ENCODE results near the gene MCRS1.
"Not testable (repeated sequence)": the region's sequence is repeated elsewhere in the genome, so short reads cannot be mapped to it uniquely, and the experiment has no call there.

MCRS1 gene

DNA sequence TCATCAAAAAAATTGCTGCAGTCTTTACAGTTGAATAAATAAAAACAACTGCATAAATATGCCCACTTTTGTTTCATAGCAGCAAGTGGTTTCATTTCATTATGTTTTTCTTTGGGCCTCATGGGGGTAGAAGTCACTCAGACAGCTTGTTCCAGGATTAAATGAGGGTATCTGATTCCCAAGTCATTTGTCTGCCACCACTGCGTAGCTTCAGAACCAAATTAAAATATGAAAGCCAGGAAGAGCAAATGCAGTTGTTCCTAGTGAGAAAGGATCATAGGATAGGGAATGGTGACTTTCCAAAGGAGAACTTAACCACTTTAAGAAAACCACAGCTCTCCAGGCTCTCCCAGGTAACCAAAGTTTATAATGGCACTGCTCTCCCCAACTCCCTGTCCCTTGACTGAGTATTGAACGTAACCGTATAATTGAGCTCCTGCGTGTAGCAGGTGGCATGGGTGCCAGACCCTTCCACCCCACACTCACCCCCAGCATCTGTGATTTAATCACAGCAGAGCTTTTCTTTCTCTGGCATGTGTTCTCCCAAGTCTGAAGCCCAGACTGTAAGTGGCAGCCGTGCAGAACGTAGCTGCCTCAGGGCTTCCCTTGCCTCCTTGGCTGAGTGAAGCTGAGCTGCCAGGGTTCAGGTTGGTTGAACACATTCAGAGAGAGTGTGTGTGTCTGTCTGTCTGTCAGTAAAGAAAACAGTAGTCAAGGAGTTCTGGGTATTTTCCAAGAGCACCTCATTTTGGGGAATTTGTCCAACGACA, 40.4 kb downstream of the MCRS1 start:
- no peaks in the 10 kb centered on the region for H3K27me3 ChIP-seq (ENCODE audit: insufficient read depth, low read length)
- peaks cover 38% of the 10 kb centered on the region for H3K36me3 ChIP-seq (ENCODE audit: insufficient read depth, low read length)
- H2AFZ ChIP-seq (ENCODE audit: low read length, unreplicated experiment), result no peak overlapping the region
- H3K4me1 ChIP-seq (ENCODE audit: control insufficient read depth, insufficient read depth, low read length, unreplicated experiment), result peaks cover 7% of the 10 kb centered on the region
- no peaks in the 10 kb centered on the region for H3K79me2 ChIP-seq (ENCODE audit: control insufficient read depth, insufficient read depth, low read length, unreplicated experiment)
- H3K4me3 ChIP-seq (ENCODE audit: low read depth, low read length), result no peak overlapping the region
- H3K27ac ChIP-seq (ENCODE audit: low read depth, low read length), result no peak overlapping the region

DNA sequence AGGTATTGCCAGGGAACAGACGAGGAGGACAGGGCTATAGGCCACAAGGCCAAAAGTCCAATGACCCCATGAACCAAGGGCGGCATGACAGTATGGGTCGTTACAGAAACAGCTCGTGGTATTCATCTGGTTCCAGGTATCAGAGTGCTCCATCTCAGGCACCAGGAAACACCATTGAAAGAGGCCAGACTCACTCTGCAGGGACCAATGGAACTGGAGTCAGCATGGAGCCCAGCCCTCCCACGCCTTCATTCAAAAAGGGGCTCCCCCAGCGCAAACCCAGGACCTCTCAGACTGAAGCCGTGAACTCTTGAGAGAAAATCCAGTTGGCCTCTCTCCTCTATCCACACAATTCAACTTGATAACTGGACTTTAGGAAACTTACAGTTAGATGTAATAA, 42.0 kb downstream of the MCRS1 start:
- Histone ChIP-seq H3K79me2 (ENCODE audit: control insufficient read depth, insufficient read depth, low read length, unreplicated experiment) (no peaks in the 10 kb centered on the region), H3K36me3 (ENCODE audit: insufficient read depth, low read length) (peaks cover 47% of the 10 kb centered on the region), H3K4me1 (ENCODE audit: control insufficient read depth, insufficient read depth, low read length, unreplicated experiment) (peaks cover 7% of the 10 kb centered on the region), H3K4me3 (ENCODE audit: low read depth, low read length) (no peak overlapping the region), H2AFZ (ENCODE audit: low read length, unreplicated experiment) (no peak overlapping the region), H3K27ac (ENCODE audit: low read depth, low read length) (no peak overlapping the region), H3K27me3 (ENCODE audit: insufficient read depth, low read length) (no peaks in the 10 kb centered on the region)

DNA sequence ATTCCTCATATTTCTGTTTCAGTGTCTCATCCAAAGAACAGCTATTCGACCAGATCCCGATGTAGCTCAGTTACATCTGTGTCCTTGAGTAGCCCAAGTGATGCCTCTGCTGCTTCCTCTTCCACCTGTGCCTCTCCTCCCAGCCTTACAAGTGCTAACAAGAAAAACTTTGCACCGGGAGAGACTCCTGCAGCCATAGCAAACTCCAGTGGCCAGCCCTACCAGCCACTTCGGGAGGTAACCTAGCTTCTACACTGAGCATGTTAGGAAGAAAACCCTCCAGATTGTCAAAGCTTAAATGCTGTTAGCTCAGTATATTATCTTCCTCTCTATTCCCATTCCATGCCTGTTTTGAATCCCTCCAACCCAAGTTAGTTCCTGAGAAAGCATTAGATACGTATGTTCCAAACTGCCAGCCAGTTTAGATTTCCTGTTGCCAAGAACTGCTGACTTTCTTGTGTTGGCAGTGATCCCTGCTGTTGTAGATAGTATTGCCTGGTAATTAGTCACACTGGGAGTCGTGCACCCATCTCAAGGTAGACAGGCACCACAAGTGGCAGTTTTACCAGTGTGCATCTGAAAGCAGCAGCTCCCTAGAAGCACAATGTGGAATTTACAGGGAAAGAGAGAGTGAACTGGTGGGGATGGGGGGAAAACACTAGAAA, 43.1 kb downstream of the MCRS1 start:
- Histone ChIP-seq H3K79me2 (ENCODE audit: control insufficient read depth, insufficient read depth, low read length, unreplicated experiment) (no peaks in the 10 kb centered on the region), H3K27me3 (ENCODE audit: insufficient read depth, low read length) (no peaks in the 10 kb centered on the region), H3K4me3 (ENCODE audit: low read depth, low read length) (no peak overlapping the region), H3K36me3 (ENCODE audit: insufficient read depth, low read length) (peaks cover 47% of the 10 kb centered on the region), H3K27ac (ENCODE audit: low read depth, low read length) (no peak overlapping the region), H3K4me1 (ENCODE audit: control insufficient read depth, insufficient read depth, low read length, unreplicated experiment) (peaks cover 7% of the 10 kb centered on the region), H2AFZ (ENCODE audit: low read length, unreplicated experiment) (no peak overlapping the region)

DNA sequence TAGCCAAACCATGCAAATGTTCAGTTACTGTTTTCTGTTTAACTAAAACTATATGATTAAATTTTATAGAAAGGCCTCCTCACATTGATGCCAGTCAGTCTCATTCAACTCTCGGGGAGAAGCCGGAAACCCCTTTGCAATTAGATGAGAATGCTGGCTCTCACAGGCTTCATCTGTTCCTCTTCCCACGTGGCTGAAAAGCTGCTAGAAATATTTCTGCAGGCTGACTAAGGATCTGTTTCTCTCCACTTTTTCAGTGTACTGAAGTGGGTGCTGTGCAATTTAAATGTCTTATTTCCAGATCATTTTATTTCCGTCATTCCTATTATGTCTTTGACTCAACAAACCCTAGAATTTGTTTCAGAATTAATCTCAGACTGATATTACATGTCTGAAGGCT, 46.6 kb downstream of the MCRS1 start:
- Histone ChIP-seq H3K4me1 (ENCODE audit: control insufficient read depth, insufficient read depth, low read length, unreplicated experiment) (peaks cover 7% of the 10 kb centered on the region), H3K27ac (ENCODE audit: low read depth, low read length) (no peak overlapping the region), H3K36me3 (ENCODE audit: insufficient read depth, low read length) (peaks cover 46% of the 10 kb centered on the region), H3K27me3 (ENCODE audit: insufficient read depth, low read length) (no peaks in the 10 kb centered on the region), H2AFZ (ENCODE audit: low read length, unreplicated experiment) (no peak overlapping the region), H3K79me2 (ENCODE audit: control insufficient read depth, insufficient read depth, low read length, unreplicated experiment) (no peaks in the 10 kb centered on the region), H3K4me3 (ENCODE audit: low read depth, low read length) (no peak overlapping the region)

DNA sequence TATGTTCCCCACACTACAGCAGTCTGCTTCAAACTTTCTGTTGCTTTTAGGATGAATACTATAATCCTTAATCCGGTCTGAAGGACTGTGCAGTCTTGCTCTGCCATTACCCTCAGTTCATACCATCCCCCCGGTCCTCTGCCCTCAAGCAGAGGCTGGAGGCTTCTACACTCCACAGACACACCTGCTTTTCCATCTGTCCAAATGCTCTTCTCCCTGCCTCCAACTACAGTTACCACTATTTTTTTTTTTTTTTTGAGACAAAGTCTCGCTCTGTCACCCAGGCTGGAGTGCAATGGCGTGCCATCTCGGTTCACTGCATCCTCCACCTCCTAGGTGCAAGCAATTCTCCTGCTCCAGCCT, 48.4 kb downstream of the MCRS1 start:
- Histone ChIP-seq H3K4me1 (ENCODE audit: control insufficient read depth, insufficient read depth, low read length, unreplicated experiment) (peaks cover 16% of the 10 kb centered on the region), H3K4me3 (ENCODE audit: low read depth, low read length) (no peak overlapping the region), H3K27ac (ENCODE audit: low read depth, low read length) (no peak overlapping the region), H2AFZ (ENCODE audit: low read length, unreplicated experiment) (no peak overlapping the region), H3K36me3 (ENCODE audit: insufficient read depth, low read length) (peaks cover 31% of the 10 kb centered on the region; the same call in 1 of the 2 replicates), H3K79me2 (ENCODE audit: control insufficient read depth, insufficient read depth, low read length, unreplicated experiment) (no peaks in the 10 kb centered on the region), H3K27me3 (ENCODE audit: insufficient read depth, low read length) (no peaks in the 10 kb centered on the region)

DNA sequence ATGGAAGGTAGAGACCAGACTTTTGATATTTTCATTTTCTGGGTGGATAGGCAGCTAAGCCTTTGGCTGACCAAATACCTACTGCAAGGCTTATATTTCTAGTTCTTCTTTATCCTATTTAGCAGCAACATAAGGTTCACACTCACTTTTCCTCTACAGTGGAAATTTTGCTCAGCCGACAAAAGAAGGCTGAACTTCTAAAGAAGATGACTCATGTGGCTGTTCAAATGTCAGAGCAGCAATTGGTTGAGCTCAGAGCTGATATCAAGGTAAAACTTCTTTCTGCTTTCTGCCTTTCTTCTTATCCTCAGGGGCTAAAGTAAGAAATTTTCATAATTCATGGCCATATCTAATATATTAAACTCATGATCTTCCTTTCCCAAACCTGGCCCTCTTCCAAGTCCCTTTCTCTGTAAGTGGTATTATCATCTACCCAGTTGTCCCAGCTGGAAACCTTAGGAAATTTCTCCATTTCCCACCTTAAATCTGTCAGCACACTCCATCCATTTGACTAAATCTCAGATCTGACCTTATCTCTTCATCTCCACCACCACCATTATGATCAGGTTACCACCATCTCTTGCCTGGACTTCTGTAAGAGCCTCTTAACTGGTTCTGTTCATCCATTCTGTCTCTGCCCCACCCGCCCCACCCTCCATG, 48.9 kb downstream of the MCRS1 start:
- Histone ChIP-seq H3K27me3 (ENCODE audit: insufficient read depth, low read length) (no peaks in the 10 kb centered on the region), H3K79me2 (ENCODE audit: control insufficient read depth, insufficient read depth, low read length, unreplicated experiment) (no peaks in the 10 kb centered on the region), H3K36me3 (ENCODE audit: insufficient read depth, low read length) (0 out of 2 replicates have a peak, but pooled peaks cover 27% of the 10 kb centered on the region), H2AFZ (ENCODE audit: low read length, unreplicated experiment) (no peak overlapping the region), H3K27ac (ENCODE audit: low read depth, low read length) (no peak overlapping the region), H3K4me1 (ENCODE audit: control insufficient read depth, insufficient read depth, low read length, unreplicated experiment) (peaks cover 15% of the 10 kb centered on the region), H3K4me3 (ENCODE audit: low read depth, low read length) (no peak overlapping the region)

DNA sequence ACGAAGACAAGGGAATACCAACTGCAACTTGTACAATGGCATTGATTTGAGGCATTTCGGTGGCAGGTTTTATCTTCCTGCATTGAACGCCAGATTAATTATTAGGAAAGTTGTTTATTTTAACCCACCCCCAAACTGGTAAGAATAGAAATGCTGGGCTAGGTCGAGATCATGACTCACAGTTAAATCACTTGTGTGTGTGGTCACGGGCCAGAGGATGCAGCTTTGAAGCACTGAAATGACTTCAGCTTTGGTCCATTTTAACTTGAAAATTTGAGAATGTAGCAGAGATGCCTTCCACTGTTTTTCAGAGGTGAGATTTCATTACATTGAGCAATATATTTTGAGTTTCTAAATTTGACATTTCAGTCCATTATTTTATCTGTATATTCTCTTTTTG, 52.7 kb downstream of the MCRS1 start:
- Histone ChIP-seq H3K4me1 (ENCODE audit: control insufficient read depth, insufficient read depth, low read length, unreplicated experiment) (peaks cover 37% of the 10 kb centered on the region), H3K79me2 (ENCODE audit: control insufficient read depth, insufficient read depth, low read length, unreplicated experiment) (no peaks in the 10 kb centered on the region), H3K27me3 (ENCODE audit: insufficient read depth, low read length) (no peaks in the 10 kb centered on the region), H3K27ac (ENCODE audit: low read depth, low read length) (peak overlapping the region; percentile 62), H2AFZ (ENCODE audit: low read length, unreplicated experiment) (no peak overlapping the region), H3K36me3 (ENCODE audit: insufficient read depth, low read length) (0 out of 2 replicates have a peak, but pooled peaks cover 11% of the 10 kb centered on the region), H3K4me3 (ENCODE audit: low read depth, low read length) (no peak overlapping the region)

DNA sequence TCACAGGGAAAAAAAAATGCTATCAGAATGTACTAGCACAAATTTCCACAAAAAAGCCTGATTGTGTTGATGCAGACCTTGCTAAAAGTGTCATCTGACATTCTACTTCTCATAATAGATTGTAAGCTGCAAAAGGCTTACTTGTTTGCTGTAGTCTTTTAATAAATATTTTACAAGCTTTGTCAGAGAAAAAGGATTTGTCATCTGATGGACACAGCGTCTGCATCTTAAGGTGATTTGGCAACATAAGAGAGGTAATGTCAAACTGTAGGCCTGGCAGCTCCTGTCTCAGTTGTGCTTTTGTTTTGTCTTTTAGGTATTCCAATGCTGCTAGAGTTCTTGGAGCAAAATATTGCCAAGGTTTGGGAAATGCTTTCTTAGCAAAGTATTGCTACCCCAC, 55.4 kb downstream of the MCRS1 start:
- Histone ChIP-seq H3K4me3 (ENCODE audit: low read depth, low read length) (no peak overlapping the region), H3K4me1 (ENCODE audit: control insufficient read depth, insufficient read depth, low read length, unreplicated experiment) (peaks cover 50% of the 10 kb centered on the region), H2AFZ (ENCODE audit: low read length, unreplicated experiment) (no peak overlapping the region), H3K36me3 (ENCODE audit: insufficient read depth, low read length) (0 out of 2 replicates have a peak, but pooled peaks cover 10% of the 10 kb centered on the region), H3K27ac (ENCODE audit: low read depth, low read length) (peak overlapping the region; percentile 14; the same call in 1 of the 2 replicates), H3K79me2 (ENCODE audit: control insufficient read depth, insufficient read depth, low read length, unreplicated experiment) (no peaks in the 10 kb centered on the region), H3K27me3 (ENCODE audit: insufficient read depth, low read length) (no peaks in the 10 kb centered on the region)

DNA sequence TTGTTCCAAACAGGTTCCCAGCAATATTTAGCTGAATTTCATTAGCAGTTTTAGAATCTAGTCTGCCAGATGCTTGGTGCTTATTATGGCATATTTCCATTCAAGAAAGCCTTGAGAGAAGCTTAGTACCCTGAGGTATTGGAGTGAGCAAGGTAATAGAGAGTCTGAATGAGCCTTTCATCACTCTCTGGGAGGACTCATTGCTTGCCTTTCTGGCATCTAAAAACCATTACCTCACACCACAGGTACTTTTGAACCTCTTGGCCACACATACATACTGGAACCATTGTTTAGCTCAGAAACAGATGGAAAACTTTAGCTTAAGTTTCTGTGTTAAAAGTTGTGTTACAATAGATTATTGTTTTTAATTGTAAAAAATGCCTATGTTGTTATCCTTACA, 56.5 kb downstream of the MCRS1 start:
- peak overlapping the region; percentile 25; the same call in 1 of the 2 replicates for H3K27ac ChIP-seq (ENCODE audit: low read depth, low read length)

DNA sequence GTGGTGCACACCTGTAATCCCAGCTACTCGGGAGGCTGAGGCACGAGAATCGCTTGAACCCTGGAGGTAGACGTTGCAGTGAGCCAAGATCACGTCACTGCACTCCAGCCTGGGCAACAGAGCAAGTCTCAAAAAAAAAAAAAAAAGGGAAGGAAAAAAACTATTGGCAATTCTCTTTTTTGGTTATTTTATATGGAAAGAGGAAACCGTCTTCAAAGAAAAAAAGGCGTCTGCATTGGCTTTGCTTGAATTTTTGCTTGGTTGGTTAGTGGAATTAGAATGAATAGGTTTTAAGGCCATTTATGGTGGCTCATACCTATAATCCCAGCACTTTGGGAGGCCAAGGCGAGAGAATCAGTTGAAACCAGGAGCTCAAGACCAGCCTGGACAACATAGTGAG, 58.3 kb downstream of the MCRS1 start:
- not testable (repeated sequence) for H3K27ac ChIP-seq (ENCODE audit: low read depth, low read length); H3K4me3 ChIP-seq (ENCODE audit: low read depth, low read length); H3K36me3 ChIP-seq (ENCODE audit: insufficient read depth, low read length); H3K79me2 ChIP-seq (ENCODE audit: control insufficient read depth, insufficient read depth, low read length, unreplicated experiment); H3K27me3 ChIP-seq (ENCODE audit: insufficient read depth, low read length); H2AFZ ChIP-seq (ENCODE audit: low read length, unreplicated experiment)
- peaks cover 65% of the 10 kb centered on the region for H3K4me1 ChIP-seq (ENCODE audit: control insufficient read depth, insufficient read depth, low read length, unreplicated experiment)

More for the DNA sequence above, 56.5 kb downstream of the MCRS1 start:
- Histone ChIP-seq H3K36me3 (ENCODE audit: insufficient read depth, low read length) (0 out of 2 replicates have a peak, but pooled peaks cover under 1% of the 10 kb centered on the region), H2AFZ (ENCODE audit: low read length, unreplicated experiment) (no peak overlapping the region), H3K79me2 (ENCODE audit: control insufficient read depth, insufficient read depth, low read length, unreplicated experiment) (no peaks in the 10 kb centered on the region), H3K4me1 (ENCODE audit: control insufficient read depth, insufficient read depth, low read length, unreplicated experiment) (peaks cover 58% of the 10 kb centered on the region), H3K27me3 (ENCODE audit: insufficient read depth, low read length) (no peaks in the 10 kb centered on the region), H3K4me3 (ENCODE audit: low read depth, low read length) (no peak overlapping the region)
